Keratinocyte (primary cell): ENCODE data around the gene CARD9. TPM values are rescaled to one million over a fixed set of nuclear protein-coding genes. Genes with fewer than 3 reads are reported as not detected.

Experiments used
- DNase-seq: peaks from one replicate; pipeline ENCODE4 v3.0.0-alpha.2; 2011; ENCODE audit warnings: low read depth, missing footprints, low spot score
- FAIRE-seq: peaks from 2 replicates; lab custom pipeline; 2011; peaks lifted over from hg19 to GRCh38; lab: Jason Lieb, UNC
- H2AFZ ChIP-seq: 2 replicates; pipeline ENCODE4 v1.6.0; 2012; ENCODE audit warnings: low read length, control low read depth, inconsistent platforms; ENCODE audit not compliant: control insufficient read depth
- H3K27ac ChIP-seq: 2 replicates; pipeline ENCODE4 v1.5.1; 2011; ENCODE audit warnings: low read length; ENCODE audit not compliant: control insufficient read depth, insufficient read depth
- H3K27me3 ChIP-seq: 3 replicates; pipeline ENCODE4 v1.6.0; 2011; ENCODE audit warnings: low read length; ENCODE audit not compliant: control insufficient read depth, insufficient read depth; ENCODE audit errors: extremely low read depth
- H3K36me3 ChIP-seq, 2 experiments: 2 replicates in 1 of 2; 3 replicates in 1 of 2; pipeline ENCODE4 v1.5.1; 2011; ENCODE audit warnings: low read length in 2 of 2, mild to moderate bottlenecking in 1 of 2; ENCODE audit not compliant: control insufficient read depth in 2 of 2, insufficient read depth in 2 of 2; ENCODE audit errors: extremely low read depth in 1 of 2
- H3K4me1 ChIP-seq: 3 replicates; pipeline ENCODE4 v1.5.1; 2011; ENCODE audit warnings: low read length; ENCODE audit not compliant: control insufficient read depth, insufficient read depth; ENCODE audit errors: extremely low read depth
- H3K4me2 ChIP-seq: 3 replicates; pipeline ENCODE4 v1.6.0; 2011; ENCODE audit warnings: low read depth, low read length; ENCODE audit not compliant: control insufficient read depth, insufficient read depth; ENCODE audit errors: extremely low read depth
- H3K4me3 ChIP-seq, 3 experiments: fragments of 200-600 bp in 1 of 3; sonication (generic) in 1 of 3; 2 replicates in 2 of 3; 3 replicates in 1 of 3; pipeline ENCODE4 v1.5.1; 2011 to 2016; ENCODE audit warnings: low read length in 3 of 3, mild to moderate bottlenecking in 3 of 3, control low read depth in 2 of 3, inconsistent platforms in 1 of 3, low read depth in 1 of 3, mixed read lengths in 1 of 3, mixed run types in 1 of 3, moderate library complexity in 1 of 3; ENCODE audit not compliant: control insufficient read depth in 2 of 3, insufficient read depth in 2 of 3; ENCODE audit errors: extremely low read depth in 1 of 3
- H3K79me2 ChIP-seq: 2 replicates; pipeline ENCODE4 v1.6.0; 2012; ENCODE audit warnings: low read length; ENCODE audit not compliant: control insufficient read depth, insufficient read depth
- H3K9ac ChIP-seq: 3 replicates; pipeline ENCODE4 v1.6.0; 2011; ENCODE audit warnings: low read length; ENCODE audit not compliant: control insufficient read depth, insufficient read depth; ENCODE audit errors: extremely low read depth
- H3K9me1 ChIP-seq: 3 replicates; pipeline ENCODE4 v1.6.0; 2011; ENCODE audit warnings: low read length; ENCODE audit not compliant: control insufficient read depth, insufficient read depth; ENCODE audit errors: extremely low read depth
- H3K9me3 ChIP-seq: 2 replicates; pipeline ENCODE4 v1.5.1; 2012; ENCODE audit warnings: low read depth, low read length; ENCODE audit not compliant: control insufficient read depth
- H4K20me1 ChIP-seq: 3 replicates; pipeline ENCODE4 v1.6.0; 2011; ENCODE audit warnings: low read length; ENCODE audit not compliant: control insufficient read depth, insufficient read depth; ENCODE audit errors: extremely low read depth
- CTCF ChIP-seq, 3 experiments: IDR thresholded peaks in 1 of 3; conservative IDR thresholded peaks in 1 of 3; optimal IDR thresholded peaks in 1 of 3; 2 replicates in 2 of 3; 3 replicates in 1 of 3; pipeline versions ENCODE3 to v1.5.1; 2011; ENCODE audit warnings: low read length in 3 of 3, mild to moderate bottlenecking in 3 of 3, moderate library complexity in 2 of 3, control low read depth in 1 of 3, inconsistent platforms in 1 of 3; ENCODE audit not compliant: insufficient read depth in 2 of 3; ENCODE audit errors: extremely low read depth in 1 of 3
- EZH2 ChIP-seq: IDR thresholded peaks from one replicate; pipeline ENCODE4 v1.6.1; 2012; ENCODE audit warnings: inconsistent platforms, mild to moderate bottlenecking, low read length, moderate library complexity
- dilution Hi-C: fragments of 300-500 bp; cut with MboI; formaldehyde crosslinking; loops from one replicate; pipeline ENCODE4 v1.7.0; 2020; ENCODE audit warnings: low sequenced_read_pairs; ENCODE audit not compliant: extremely low pct_ligation_motif_present
- polyA plus RNA-seq, 5 experiments: library from polyadenylated mRNA; depleted of rRNA in 3 of 5; stranded (reverse) in 3 of 5; stranded (forward) in 1 of 5; unstranded in 1 of 5; fragments of >200 nt; gene quantifications; 1 replicate in 1 of 5; 2 replicates in 3 of 5; 3 replicates in 1 of 5; pipeline versions ENCODE4 v1.2.1 to v1.2.3, GENCODE V29; 2011 to 2012; ENCODE audit warnings: missing spikeins in 2 of 5, low read depth in 1 of 5, low replicate concordance in 1 of 5

CARD9 gene
- polyA plus RNA-seq, 1 donor (not counting 4 experiments of a cell fraction or from before 2014, with no cell fraction given): 0.07 TPM

- Histone ChIP-seq H3K79me2 (no peaks in the 10 kb centered on the region), H3K4me2 (no peak overlapping the region), H2AFZ (no peak overlapping the region), H3K4me1 (peaks cover 8% of the 10 kb centered on the region), H3K9me1 (no peaks in the 10 kb centered on the region), H3K4me3 (no peak overlapping the region), H3K36me3 (peaks cover 0 to 7% of the 10 kb centered on the region in 2 experiments), H3K9ac (no peak overlapping the region), H4K20me1 (no peaks in the 10 kb centered on the region), H3K27me3 (no peaks in the 10 kb centered on the region), H3K27ac (no peak overlapping the region), H3K9me3 (no peaks in the 10 kb centered on the region)
- no peak for FAIRE-seq
- TF ChIP-seq EZH2 (no peak), CTCF (optimal IDR thresholded peaks at IDR 0.05 in 1 of 3, IDR thresholded peaks at IDR 0.05 in 1 of 3, conservative IDR thresholded peaks at IDR 0.05 in 1 of 3; ENCODE audit: extremely low read depth in 1 of 3, insufficient read depth in 2 of 3, low read length in 3 of 3) (no peak)
- dilution Hi-C loops: no loop called here
- no peak for DNase-seq
Measured at GRCh38 chr9:136370687-136371532, 2.6 kb downstream of the CARD9 start.

GRCh38 chr9:136370037-136370436, 3.4 kb downstream of the CARD9 start:
- H2AFZ ChIP-seq: no peak overlapping the region
- dilution Hi-C loops: no loop called here

More at GRCh38 chr9:136370037-136370436, 3.4 kb downstream of the CARD9 start:
- FAIRE-seq: no peak
- Histone ChIP-seq H3K36me3 (peaks cover 0 to 5% of the 10 kb centered on the region in 2 experiments), H3K9me3 (no peaks in the 10 kb centered on the region), H3K4me1 (peaks cover 8% of the 10 kb centered on the region), H3K9ac (no peak overlapping the region), H3K4me3 (no peak overlapping the region), H3K27me3 (no peaks in the 10 kb centered on the region), H4K20me1 (no peaks in the 10 kb centered on the region), H3K9me1 (no peaks in the 10 kb centered on the region), H3K79me2 (no peaks in the 10 kb centered on the region), H3K27ac (no peak overlapping the region), H3K4me2 (no peak overlapping the region)
- TF ChIP-seq CTCF (optimal IDR thresholded peaks at IDR 0.05 in 1 of 3, IDR thresholded peaks at IDR 0.05 in 1 of 3, conservative IDR thresholded peaks at IDR 0.05 in 1 of 3; ENCODE audit: extremely low read depth in 1 of 3, insufficient read depth in 2 of 3, low read length in 3 of 3) (no peak), EZH2 (no peak)
- no peak for DNase-seq
